Panc1 (cell line): Measurements from ENCODE around the gene CMTM3. TPM values are rescaled to one million over a fixed set of nuclear protein-coding genes. Genes with fewer than 3 reads are reported as not detected.

Source experiments
- ATAC-seq: fragments of 200-7000 bp; cut with Tn5 transposase; 2 replicates; pipeline ENCODE4 v1.9.1; 2020; ENCODE audit warnings: mild to moderate bottlenecking, moderate library complexity
- BruUV-seq: library from RNA; stranded (reverse); fragments of 400-500 nt; replicated peaks from 2 replicates; lab custom pipeline; 2021; lab: Mats Ljungman, UMichigan
- CTCF ChIA-PET: fragments of 300-600 bp; sonication (Branson Sonifier 250); formaldehyde crosslinking; loops from one replicate; lab custom pipeline; 2022; ENCODE audit warnings: antibody characterized with exemption; lab: Charles Lee
- POLR2A ChIA-PET: fragments of 300-600 bp; sonication (Branson Sonifier 250); formaldehyde crosslinking; loops from one replicate; lab custom pipeline; 2022; ENCODE audit warnings: antibody characterized with exemption; lab: Charles Lee
- DNase-seq: peaks from one replicate; pipeline ENCODE4 v3.0.0-alpha.2; 2010; ENCODE audit warnings: low read depth, low spot score
- H3K27ac ChIP-seq: 2 replicates; pipeline ENCODE4 v1.5.1; 2011; ENCODE audit warnings: mild to moderate bottlenecking, low read length, inconsistent platforms
- H3K27me3 ChIP-seq: fragments of 200-500 bp; sonication (Bioruptor generic); 2 replicates; pipeline ENCODE4 v1.6.0; 2014; ENCODE audit warnings: low read length, inconsistent platforms; ENCODE audit not compliant: control insufficient read depth, insufficient read depth
- H3K36me3 ChIP-seq: fragments of 200-500 bp; sonication (Bioruptor generic); 2 replicates; pipeline ENCODE4 v1.5.1; 2014; ENCODE audit warnings: inconsistent platforms, mild to moderate bottlenecking, low read length, moderate library complexity; ENCODE audit not compliant: control insufficient read depth, insufficient read depth
- H3K4me1 ChIP-seq: 2 replicates; pipeline ENCODE4 v1.5.1; 2011; ENCODE audit warnings: inconsistent platforms, mild to moderate bottlenecking, low read length, moderate library complexity; ENCODE audit not compliant: control insufficient read depth, insufficient read depth
- H3K4me3 ChIP-seq, 2 experiments: 2 replicates each; pipeline ENCODE4 v1.5.1; 2011 to 2012; ENCODE audit warnings: low read depth in 2 of 2, low read length in 2 of 2, mild to moderate bottlenecking in 2 of 2, inconsistent platforms in 1 of 2, moderate library complexity in 1 of 2
- H3K9me3 ChIP-seq: fragments of 200-500 bp; sonication (Bioruptor generic); 2 replicates; pipeline ENCODE4 v1.5.1; 2014; ENCODE audit warnings: low read depth, mild to moderate bottlenecking, inconsistent platforms, low read length, moderate library complexity; ENCODE audit not compliant: control insufficient read depth, insufficient read depth
- POLR2AphosphoS5 ChIP-seq: IDR thresholded peaks from 2 replicates; pipeline ENCODE4 v1.6.1; 2012; ENCODE audit warnings: mild to moderate bottlenecking, low read depth, low read length, moderate library complexity
- SIN3A ChIP-seq: IDR thresholded peaks from 2 replicates; pipeline ENCODE4 v1.6.1; 2012; ENCODE audit warnings: low read depth, mild to moderate bottlenecking, low read length, moderate library complexity, borderline replicate concordance; ENCODE audit not compliant: insufficient read depth
- TCF7L2 ChIP-seq: IDR thresholded peaks from 2 replicates; pipeline ENCODE4 v1.6.1; 2011; ENCODE audit warnings: mild to moderate bottlenecking, low read depth, low read length, inconsistent platforms
- in situ Hi-C: cut with HindIII; loops from 2 replicates; pipeline ENCODE4 v1.10.0; 2016; ENCODE audit warnings: low sequenced_read_pairs, low pct_unique_long_range_greater_than_20kb
- intact Hi-C: fragments of 100-400 bp; cut with micrococcal nuclease; formaldehyde crosslinking; loops from one replicate; pipeline ENCODE4 v1.10.0; 2022; ENCODE audit not compliant: unreplicated experiment
- total RNA-seq: library from RNA; stranded (reverse); gene quantifications from one replicate; pipeline ENCODE4 v1.2.1, GENCODE V29; 2021; ENCODE audit not compliant: unreplicated experiment
- TF ChIP-seq, protein P1 (sequence below): fragments of 450-650 bp; IDR thresholded peaks from 2 replicates; pipeline ENCODE4 v1.5.1; 2017; ENCODE audit warnings: mild to moderate bottlenecking
- TF ChIP-seq, protein P2 (sequence below), 2 experiments: IDR thresholded peaks; 2 replicates each; pipeline ENCODE4 v1.6.1; 2011 to 2012; ENCODE audit warnings: low read depth in 2 of 2, control low read depth in 1 of 2, low read length in 1 of 2, mild to moderate bottlenecking in 1 of 2, moderate library complexity in 1 of 2; ENCODE audit not compliant: insufficient read depth in 1 of 2

The CMTM3 gene
- total RNA-seq, 1 experiment from 2014 or later, result 45.8 TPM

DNA sequence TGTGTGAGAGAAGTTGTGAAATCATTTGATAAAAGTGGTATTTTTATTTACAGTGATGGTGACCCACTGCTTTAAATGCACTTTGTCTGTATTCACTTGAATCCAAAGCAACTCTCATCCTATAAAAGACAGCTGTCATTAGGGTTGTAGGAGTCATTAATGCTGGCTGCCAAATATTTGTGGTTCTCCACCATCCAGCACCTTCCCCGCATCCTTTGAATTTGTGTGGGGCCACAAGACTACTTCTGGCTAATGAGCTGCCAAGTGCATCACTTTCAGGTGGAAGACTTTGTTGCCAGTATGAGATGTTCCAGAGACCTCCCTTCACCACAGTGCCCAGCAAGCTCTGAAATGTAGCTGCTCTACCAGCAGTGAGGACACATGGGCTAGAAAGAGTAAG, 43.4 kb downstream of the CMTM3 start:
- in situ Hi-C loops, result no loop called here
- POLR2A ChIA-PET, result no interaction called here

DNA sequence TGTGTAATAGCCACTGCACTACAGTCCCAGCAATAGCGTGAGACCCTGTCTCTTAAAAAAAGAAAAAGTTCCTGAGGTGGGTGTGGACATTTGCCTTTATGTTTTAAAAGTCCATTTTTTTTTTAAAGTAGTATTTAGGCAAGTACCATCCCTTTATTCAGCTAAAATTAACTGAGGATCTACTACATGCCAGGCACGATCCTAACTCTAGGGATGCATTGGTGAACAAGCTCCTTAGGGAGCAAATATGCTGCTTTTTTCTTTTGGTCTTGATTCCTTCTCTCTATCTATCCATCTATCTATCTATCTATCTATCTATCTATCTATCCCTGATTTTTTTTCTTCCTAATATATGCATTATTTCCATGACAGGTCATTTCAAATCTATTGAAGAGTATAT, 44.7 kb downstream of the CMTM3 start:
- no peaks in the 10 kb centered on the region for H3K9me3 ChIP-seq
- in situ Hi-C loops (no loop called here), intact Hi-C loops (no loop called here)
- BruUV-seq, result no TSS peak
- peaks cover 7% of the 10 kb centered on the region; the same call in 1 of the 2 replicates for H3K4me1 ChIP-seq
- ATAC-seq, result no peak
- ChIA-PET POLR2A (interaction anchor here (0.7 kb wide), 1 partner anchor 41 kb away, joined by 3 read pairs; no protein-coding TSS in a partner anchor), CTCF (interaction anchor here (0.5 kb wide), 1 partner anchor 352 kb away, joined by 4 read pairs; no protein-coding TSS in a partner anchor)
- H3K27ac ChIP-seq, result no peak overlapping the region
- TF ChIP-seq, protein P1, sequence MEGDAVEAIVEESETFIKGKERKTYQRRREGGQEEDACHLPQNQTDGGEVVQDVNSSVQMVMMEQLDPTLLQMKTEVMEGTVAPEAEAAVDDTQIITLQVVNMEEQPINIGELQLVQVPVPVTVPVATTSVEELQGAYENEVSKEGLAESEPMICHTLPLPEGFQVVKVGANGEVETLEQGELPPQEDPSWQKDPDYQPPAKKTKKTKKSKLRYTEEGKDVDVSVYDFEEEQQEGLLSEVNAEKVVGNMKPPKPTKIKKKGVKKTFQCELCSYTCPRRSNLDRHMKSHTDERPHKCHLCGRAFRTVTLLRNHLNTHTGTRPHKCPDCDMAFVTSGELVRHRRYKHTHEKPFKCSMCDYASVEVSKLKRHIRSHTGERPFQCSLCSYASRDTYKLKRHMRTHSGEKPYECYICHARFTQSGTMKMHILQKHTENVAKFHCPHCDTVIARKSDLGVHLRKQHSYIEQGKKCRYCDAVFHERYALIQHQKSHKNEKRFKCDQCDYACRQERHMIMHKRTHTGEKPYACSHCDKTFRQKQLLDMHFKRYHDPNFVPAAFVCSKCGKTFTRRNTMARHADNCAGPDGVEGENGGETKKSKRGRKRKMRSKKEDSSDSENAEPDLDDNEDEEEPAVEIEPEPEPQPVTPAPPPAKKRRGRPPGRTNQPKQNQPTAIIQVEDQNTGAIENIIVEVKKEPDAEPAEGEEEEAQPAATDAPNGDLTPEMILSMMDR, result no peak
- TF ChIP-seq TCF7L2, result no peak
- DNase-seq, result no peak
- no peaks in the 10 kb centered on the region for H3K36me3 ChIP-seq
- no peaks in the 10 kb centered on the region for H3K27me3 ChIP-seq
- no peak overlapping the region for H3K4me3 ChIP-seq

More for the DNA sequence above, 43.4 kb downstream of the CMTM3 start:
- TF ChIP-seq POLR2AphosphoS5, result no peak
- TF ChIP-seq TCF7L2, result no peak
- intact Hi-C loops, result no loop called here
- no peak overlapping the region for H3K27ac ChIP-seq
- BruUV-seq, result no TSS peak
- no peaks in the 10 kb centered on the region for H3K27me3 ChIP-seq
- H3K9me3 ChIP-seq, result no peaks in the 10 kb centered on the region
- ATAC-seq, result no peak
- H3K4me1 ChIP-seq, result peaks cover 7% of the 10 kb centered on the region; the same call in 1 of the 2 replicates
- no peaks in the 10 kb centered on the region for H3K36me3 ChIP-seq
- DNase-seq, result no peak
- CTCF ChIA-PET, result no interaction called here
- H3K4me3 ChIP-seq, result no peak overlapping the region

DNA sequence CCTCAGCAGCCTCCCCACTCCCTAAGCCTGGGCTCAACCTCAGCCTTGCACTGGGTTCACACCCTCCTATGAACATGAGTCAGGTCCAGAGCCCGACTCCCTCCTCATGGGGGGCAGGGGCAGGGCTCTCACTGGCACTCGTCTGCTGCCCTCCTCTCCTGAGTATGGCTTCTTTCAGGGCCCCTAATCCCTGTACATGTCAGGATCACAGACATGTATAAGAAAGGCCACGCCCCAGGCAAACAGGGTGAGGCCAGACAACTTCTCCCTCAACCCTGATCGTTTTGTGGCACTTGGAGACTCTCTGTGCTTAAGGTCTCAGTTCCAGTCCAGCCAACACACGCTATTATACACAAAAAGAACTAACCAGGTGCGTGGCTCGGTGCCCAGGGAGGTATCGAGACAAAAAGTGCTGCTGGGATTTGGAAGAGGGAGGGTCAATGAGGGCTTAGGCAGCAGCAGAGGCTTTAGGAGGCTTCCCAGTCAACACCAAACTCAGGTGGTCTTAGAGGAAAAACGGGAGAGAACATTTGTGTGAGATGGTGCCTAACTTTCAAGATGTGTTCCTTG, 45.2 kb downstream of the CMTM3 start:
- in situ Hi-C loops (no loop called here), intact Hi-C loops (no loop called here)
- ATAC-seq, result no peak
- POLR2A ChIA-PET, result no interaction called here
- no peak overlapping the region for H3K4me3 ChIP-seq
- peaks cover 7% of the 10 kb centered on the region; the same call in 1 of the 2 replicates for H3K4me1 ChIP-seq
- CTCF ChIA-PET, result no interaction called here
- BruUV-seq, result no TSS peak
- H3K27me3 ChIP-seq, result no peaks in the 10 kb centered on the region
- no peaks in the 10 kb centered on the region for H3K9me3 ChIP-seq
- no peak overlapping the region for H3K27ac ChIP-seq
- H3K36me3 ChIP-seq, result no peaks in the 10 kb centered on the region
- TF ChIP-seq, protein P2, sequence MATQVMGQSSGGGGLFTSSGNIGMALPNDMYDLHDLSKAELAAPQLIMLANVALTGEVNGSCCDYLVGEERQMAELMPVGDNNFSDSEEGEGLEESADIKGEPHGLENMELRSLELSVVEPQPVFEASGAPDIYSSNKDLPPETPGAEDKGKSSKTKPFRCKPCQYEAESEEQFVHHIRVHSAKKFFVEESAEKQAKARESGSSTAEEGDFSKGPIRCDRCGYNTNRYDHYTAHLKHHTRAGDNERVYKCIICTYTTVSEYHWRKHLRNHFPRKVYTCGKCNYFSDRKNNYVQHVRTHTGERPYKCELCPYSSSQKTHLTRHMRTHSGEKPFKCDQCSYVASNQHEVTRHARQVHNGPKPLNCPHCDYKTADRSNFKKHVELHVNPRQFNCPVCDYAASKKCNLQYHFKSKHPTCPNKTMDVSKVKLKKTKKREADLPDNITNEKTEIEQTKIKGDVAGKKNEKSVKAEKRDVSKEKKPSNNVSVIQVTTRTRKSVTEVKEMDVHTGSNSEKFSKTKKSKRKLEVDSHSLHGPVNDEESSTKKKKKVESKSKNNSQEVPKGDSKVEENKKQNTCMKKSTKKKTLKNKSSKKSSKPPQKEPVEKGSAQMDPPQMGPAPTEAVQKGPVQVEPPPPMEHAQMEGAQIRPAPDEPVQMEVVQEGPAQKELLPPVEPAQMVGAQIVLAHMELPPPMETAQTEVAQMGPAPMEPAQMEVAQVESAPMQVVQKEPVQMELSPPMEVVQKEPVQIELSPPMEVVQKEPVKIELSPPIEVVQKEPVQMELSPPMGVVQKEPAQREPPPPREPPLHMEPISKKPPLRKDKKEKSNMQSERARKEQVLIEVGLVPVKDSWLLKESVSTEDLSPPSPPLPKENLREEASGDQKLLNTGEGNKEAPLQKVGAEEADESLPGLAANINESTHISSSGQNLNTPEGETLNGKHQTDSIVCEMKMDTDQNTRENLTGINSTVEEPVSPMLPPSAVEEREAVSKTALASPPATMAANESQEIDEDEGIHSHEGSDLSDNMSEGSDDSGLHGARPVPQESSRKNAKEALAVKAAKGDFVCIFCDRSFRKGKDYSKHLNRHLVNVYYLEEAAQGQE (IDR thresholded peaks at IDR 0.05; ENCODE audit: insufficient read depth in 1 of 2, low read depth in 2 of 2, low read length in 1 of 2), result no peak
- TF ChIP-seq, protein P1, result no peak
- TF ChIP-seq POLR2AphosphoS5 (no peak), SIN3A (no peak)
- no peak for DNase-seq
